Kidney glomerular epithelial cell (primary cell): ENCODE data around the gene UCN.
A peak's percentile ranks its signal among the peaks of the same experiment; 100 is the strongest.
"Not testable (repeated sequence)": the region's sequence is repeated elsewhere in the genome, so short reads cannot be mapped to it uniquely, and the experiment has no call there.

Source experiments
- DNase-seq: peaks from one replicate; lab custom pipeline; 2025; lab: John Stamatoyannopoulos, UW

Gene UCN

GRCh38 chr2:27314709-27315108 is 6.5 kb upstream of the UCN start:
- no peak for DNase-seq

GRCh38 chr2:27313882-27314645 is 5.8 kb upstream of the UCN start:
- DNase-seq, result no peak

GRCh38 chr2:27312152-27312551 is 3.9 kb upstream of the UCN start:
- DNase-seq, result no peak

- no peak for DNase-seq
Observed at GRCh38 chr2:27309651-27310050, 1.4 kb upstream of the UCN start.

DNA sequence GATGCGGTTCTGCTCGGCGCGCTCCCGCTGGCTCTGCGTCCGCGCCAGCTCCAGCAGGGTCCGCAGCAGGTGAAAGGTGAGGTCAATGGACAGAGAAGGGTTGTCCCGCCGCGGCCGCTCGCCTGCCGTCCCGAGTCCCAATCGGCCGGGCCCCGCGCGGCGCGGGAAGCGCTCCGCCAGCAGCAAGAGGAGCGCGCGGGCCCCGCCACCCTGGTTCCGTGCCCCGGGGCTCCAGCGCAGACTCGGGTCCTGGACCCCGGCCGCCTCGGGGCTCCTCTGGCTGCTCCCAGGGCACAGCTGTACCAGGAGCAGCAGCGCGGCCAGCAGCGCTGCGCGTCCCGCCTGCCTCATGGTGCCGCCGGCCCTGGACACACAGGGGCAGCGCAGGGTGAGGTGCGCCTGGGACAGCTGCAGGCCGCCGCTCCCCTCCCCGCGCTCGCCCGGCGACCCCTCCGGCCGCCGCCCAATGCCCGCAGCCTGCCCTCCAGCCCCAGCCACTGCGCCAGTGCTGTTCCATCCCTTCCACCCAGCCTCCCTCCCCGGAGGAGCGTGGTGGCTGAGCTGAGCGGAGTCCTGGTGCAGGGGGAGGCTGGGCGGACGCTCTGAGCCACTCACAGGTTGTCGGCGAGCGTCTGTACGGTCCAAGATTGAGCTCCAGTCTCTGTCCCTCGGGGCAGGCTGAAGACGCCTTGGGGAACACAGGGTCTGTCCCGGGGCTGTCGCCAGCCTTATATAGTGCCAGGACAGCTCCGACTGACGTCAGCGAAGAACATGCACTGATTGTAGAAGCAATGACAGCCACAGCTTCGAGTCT is 493 bp downstream of the UCN start:
- DNase-seq, result no peak

- no peak for DNase-seq
Observed at GRCh38 chr2:27307287-27307544, 1.0 kb downstream of the UCN start.

GRCh38 chr2:27306573-27307286 is 1.5 kb downstream of the UCN start:
- no peak for DNase-seq

- no peak for DNase-seq
Observed at GRCh38 chr2:27306136-27306535, 2.1 kb downstream of the UCN start.

DNA sequence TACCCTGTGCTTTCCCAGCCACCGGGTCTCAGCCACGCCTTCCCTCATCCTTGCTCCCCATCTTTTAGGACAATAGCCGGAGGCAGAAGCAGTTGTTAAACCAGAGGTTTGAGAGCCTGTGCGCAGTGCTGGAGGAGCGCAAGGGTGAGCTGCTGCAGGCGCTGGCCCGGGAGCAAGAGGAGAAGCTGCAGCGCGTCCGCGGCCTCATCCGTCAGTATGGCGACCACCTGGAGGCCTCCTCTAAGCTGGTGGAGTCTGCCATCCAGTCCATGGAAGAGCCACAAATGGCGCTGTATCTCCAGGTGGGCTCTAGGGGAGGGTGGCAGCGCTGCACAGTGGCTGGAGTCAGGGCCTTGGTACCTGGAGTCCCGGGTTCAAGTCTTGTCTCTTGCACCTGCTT is 2.7 kb downstream of the UCN start:
- DNase-seq, result no peak

GRCh38 chr2:27304488-27305240 is 3.6 kb downstream of the UCN start:
- DNase-seq, result no peak

GRCh38 chr2:27303093-27304025 is 4.9 kb downstream of the UCN start:
- DNase-seq, result peak; percentile 59

GRCh38 chr2:27300606-27301005 is 7.6 kb downstream of the UCN start:
- DNase-seq, result not testable (repeated sequence)

GRCh38 chr2:27298391-27299080 is 9.7 kb downstream of the UCN start:
- no peak for DNase-seq

GRCh38 chr2:27297195-27297594 is 11.1 kb downstream of the UCN start:
- DNase-seq, result no peak

GRCh38 chr2:27296481-27296880 is 11.8 kb downstream of the UCN start:
- DNase-seq, result no peak

DNA sequence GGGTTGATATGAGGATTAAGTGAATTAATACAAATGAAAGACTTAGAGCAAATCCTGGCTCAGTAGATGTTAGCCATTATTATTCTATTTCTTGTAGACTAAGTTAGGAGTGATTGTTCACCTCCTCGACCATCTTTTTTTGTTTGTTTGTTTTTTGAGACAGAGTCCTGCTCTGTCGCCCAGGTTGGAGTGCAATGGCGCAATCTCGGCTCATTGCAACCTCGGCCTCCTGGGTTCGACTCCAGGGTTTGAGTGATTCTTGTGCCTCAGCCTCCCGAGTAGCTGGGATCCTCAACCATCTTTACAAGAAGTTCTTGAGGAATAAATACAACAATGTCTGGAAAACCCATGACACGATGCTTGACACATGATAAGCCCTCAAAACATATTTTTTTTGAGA is 13.3 kb downstream of the UCN start:
- DNase-seq, result no peak

DNA sequence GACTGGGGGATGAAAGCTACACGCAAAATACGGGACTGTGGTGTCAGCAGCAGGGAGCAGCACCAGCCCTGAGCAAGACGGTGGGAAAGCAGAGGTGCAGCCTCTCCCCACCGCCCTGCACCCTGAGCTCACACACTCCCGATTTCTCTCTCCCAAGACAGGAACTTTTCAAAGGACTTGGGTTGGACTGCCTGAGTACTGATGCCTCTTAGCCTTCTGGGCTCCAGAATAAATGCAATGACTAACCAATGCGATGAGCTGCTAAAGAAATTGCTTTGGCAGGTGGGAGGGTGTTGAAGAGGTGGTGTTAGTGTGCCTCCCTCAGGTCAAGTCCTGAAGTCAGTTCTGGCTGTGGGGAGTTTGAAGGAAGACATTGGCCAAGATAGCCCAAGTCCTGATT is 16.4 kb downstream of the UCN start:
- no peak for DNase-seq

DNA sequence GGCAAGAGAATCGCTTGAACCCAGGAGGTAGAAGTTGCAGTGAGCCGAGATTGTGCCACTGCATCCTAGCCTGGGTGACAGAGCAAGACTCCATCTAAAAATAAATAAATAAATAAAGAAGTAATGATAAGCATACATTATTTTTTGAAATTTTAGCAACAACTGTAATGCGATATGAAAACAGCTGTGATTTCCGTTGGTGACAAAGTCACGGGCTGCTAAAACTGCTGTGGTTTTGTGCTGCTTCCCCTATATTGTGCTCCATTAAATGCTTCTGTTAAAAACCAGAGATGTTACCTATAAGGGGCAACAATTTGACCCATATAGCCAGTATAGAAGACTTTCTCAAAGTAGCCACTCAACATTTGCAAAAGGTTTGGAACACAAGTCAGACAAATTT is 17.7 kb downstream of the UCN start:
- no peak for DNase-seq

DNA sequence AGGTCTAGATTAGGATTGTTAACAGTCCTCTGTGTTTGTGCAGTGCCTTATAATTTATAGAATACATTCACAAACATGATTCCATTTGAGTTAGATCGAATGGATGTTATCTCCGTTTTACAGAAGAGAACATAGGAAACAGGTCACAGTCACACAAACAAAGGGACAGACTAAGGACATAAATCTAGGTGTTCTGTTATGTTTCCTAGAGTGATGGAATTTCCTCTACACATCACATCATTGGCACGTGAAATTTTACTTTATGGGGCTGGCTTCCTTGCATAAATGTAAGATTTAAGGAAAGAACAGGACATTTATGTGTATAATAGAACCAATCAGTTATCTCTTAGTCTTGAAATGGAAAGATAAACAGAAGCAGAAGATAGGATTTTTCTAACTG is 19.6 kb downstream of the UCN start:
- DNase-seq, result no peak

DNA sequence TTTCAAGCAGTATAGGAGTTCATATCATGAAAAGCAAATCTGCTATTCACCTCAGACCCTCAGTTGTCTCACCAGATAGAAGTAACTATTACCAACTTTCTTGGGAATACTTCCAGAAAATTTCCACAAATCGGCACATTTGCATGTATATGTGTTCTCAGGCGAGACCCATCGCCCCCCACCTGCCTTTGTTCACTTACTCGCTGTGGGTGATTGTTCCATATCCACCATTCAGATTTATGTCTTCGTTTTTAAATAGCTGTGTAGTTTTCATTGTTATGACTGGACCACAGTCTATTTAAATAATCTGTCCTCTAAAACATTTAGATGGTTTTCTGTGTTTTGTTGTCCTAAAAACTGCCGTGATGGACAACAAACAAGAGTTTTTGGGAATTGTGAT is 22.8 kb downstream of the UCN start:
- no peak for DNase-seq

DNA sequence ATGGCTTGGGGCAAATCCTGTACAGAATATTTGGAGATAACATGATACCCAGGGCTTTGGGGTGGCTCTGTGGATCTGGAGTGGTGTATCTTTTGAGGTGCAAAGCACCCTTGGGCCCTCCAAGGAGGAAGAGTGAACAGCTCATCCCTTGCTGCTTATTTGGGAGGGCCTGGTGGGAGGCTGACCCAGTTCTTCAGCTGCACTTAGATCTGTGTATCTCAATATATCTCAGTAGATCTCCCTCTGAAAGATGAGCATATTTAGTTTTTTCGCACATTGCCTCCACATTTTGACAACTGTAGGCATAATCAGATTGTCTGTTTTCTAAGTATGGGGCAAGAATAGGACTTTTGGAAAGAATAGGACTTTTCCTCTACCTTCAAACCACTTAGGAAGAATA is 23.2 kb downstream of the UCN start:
- no peak for DNase-seq
